Measurements from ENCODE around the gene ECEL1. TPM values are rescaled to one million over a fixed set of nuclear protein-coding genes. Genes with fewer than 3 reads are reported as not detected.
"Not testable (repeated sequence)": the region's sequence is repeated elsewhere in the genome, so short reads cannot be mapped to it uniquely, and the experiment has no call there.

The ECEL1 gene
- total and polyA plus RNA-seq, 2 donors (not counting 1 experiment from before 2014, with no cell fraction given), result 0.47 TPM; not detected in 1

DNA sequence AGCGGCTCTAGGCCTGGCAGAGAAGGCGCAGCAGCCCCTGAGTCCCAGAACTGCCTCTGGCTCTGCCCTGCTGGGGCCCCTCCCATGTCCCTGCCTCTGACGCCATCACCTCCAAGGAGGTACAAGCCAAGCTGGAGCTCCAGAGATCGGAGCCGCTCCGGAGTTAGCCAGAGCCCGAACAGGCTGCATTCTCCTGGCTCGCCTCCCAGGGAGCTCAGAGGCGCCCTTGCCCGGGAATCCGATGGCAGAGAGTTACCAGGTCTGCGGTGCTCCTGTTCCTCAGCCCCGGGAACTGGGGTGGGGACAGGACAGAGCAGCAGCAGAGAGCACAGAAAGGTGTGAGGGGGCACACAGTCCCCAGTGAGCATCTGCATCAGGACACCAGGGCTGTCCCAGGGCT is 44.6 kb downstream of the ECEL1 start:
- H3K27ac Mint-ChIP-seq; H3K79me2 ChIP-seq (ENCODE audit: control insufficient read depth, insufficient read depth, low read length); H3K9me3 ChIP-seq (ENCODE audit: control extremely low read depth in 1 of 3, control insufficient read depth in 2 of 3, insufficient read depth in 1 of 3, low read length in 2 of 3); H3K36me3 ChIP-seq (replicated peaks in 1 of 2; ENCODE audit: control extremely low read depth in 1 of 2, control insufficient read depth in 1 of 2, extremely low read depth in 1 of 2, insufficient read depth in 2 of 2, low read length in 1 of 2); ATAC-seq (ENCODE audit: low read depth); H3K4me1 Mint-ChIP-seq; H3K27me3 ChIP-seq (replicated peaks in 1 of 4; ENCODE audit: control extremely low read depth in 1 of 4, control insufficient read depth in 3 of 4, insufficient read depth in 4 of 4, low read length in 3 of 4); H3K4me3 Mint-ChIP-seq; H4K20me1 ChIP-seq (ENCODE audit: control insufficient read depth, insufficient read depth, low read length, poor library complexity, severe bottlenecking); H3K27me3 Mint-ChIP-seq; CTCF ChIA-PET; H3K27ac ChIP-seq (ENCODE audit: low read length in 2 of 2); intact Hi-C loops (cut with micrococcal nuclease); H3K9ac ChIP-seq (ENCODE audit: low read length); POLR2A ChIA-PET; H3K4me2 ChIP-seq (replicated peaks; ENCODE audit: low read depth, low read length, poor library complexity, severe bottlenecking); DNase-seq; H3K4me3 ChIP-seq (ENCODE audit: control extremely low read depth in 1 of 5, extremely low read depth in 1 of 5, insufficient read depth in 1 of 5, low read depth in 2 of 5, low read length in 4 of 5); H3K4me1 ChIP-seq (ENCODE audit: control insufficient read depth in 2 of 2, insufficient read depth in 2 of 2, low read length in 2 of 2); H2AFZ ChIP-seq (ENCODE audit: insufficient read depth, low read depth, low read length, poor library complexity, severe bottlenecking); H3K9me3 Mint-ChIP-seq (ENCODE audit: insufficient read depth): not testable (repeated sequence)
- WGBS (ENCODE audit: insufficient coverage), result 95% methylated on average over 3 of the region's 13 CpGs

DNA sequence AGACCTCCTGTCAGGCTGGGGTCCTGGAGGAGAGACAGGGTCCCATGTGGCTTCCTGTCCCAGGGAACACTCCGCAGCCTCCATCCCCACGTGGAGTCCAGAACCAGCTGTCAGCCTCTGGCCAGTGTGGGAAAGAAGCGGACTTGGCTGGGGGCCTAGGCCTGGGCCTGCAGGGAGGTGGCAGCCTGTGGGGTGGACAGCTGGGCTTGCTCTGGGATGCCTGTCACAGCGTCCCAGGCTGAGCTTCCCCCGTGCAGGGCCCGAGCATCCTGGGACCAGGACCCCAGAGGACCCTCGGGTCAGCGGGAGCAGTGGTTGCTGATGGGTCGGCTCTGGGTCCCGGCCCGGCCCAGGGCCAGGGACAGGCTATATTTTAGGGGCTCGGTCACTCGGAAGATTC is 45.2 kb downstream of the ECEL1 start:
- H3K9me3 Mint-ChIP-seq (ENCODE audit: insufficient read depth); H3K27me3 Mint-ChIP-seq; ATAC-seq (ENCODE audit: low read depth); H3K27ac ChIP-seq (ENCODE audit: low read length in 2 of 2); H2AFZ ChIP-seq (ENCODE audit: insufficient read depth, low read depth, low read length, poor library complexity, severe bottlenecking); H3K9ac ChIP-seq (ENCODE audit: low read length); H3K4me2 ChIP-seq (replicated peaks; ENCODE audit: low read depth, low read length, poor library complexity, severe bottlenecking); H3K27ac Mint-ChIP-seq; H3K79me2 ChIP-seq (ENCODE audit: control insufficient read depth, insufficient read depth, low read length); DNase-seq; intact Hi-C loops (cut with micrococcal nuclease); H3K4me1 Mint-ChIP-seq; H3K9me3 ChIP-seq (ENCODE audit: control extremely low read depth in 1 of 3, control insufficient read depth in 2 of 3, insufficient read depth in 1 of 3, low read length in 2 of 3); H3K27me3 ChIP-seq (replicated peaks in 1 of 4; ENCODE audit: control extremely low read depth in 1 of 4, control insufficient read depth in 3 of 4, insufficient read depth in 4 of 4, low read length in 3 of 4); H3K4me1 ChIP-seq (ENCODE audit: control insufficient read depth in 2 of 2, insufficient read depth in 2 of 2, low read length in 2 of 2); H3K4me3 ChIP-seq (ENCODE audit: control extremely low read depth in 1 of 5, extremely low read depth in 1 of 5, insufficient read depth in 1 of 5, low read depth in 2 of 5, low read length in 4 of 5); POLR2A ChIA-PET; H4K20me1 ChIP-seq (ENCODE audit: control insufficient read depth, insufficient read depth, low read length, poor library complexity, severe bottlenecking); H3K36me3 ChIP-seq (replicated peaks in 1 of 2; ENCODE audit: control extremely low read depth in 1 of 2, control insufficient read depth in 1 of 2, extremely low read depth in 1 of 2, insufficient read depth in 2 of 2, low read length in 1 of 2); H3K4me3 Mint-ChIP-seq: not testable (repeated sequence)
- CTCF ChIA-PET, result interaction anchor here (0.5 kb wide), 1 partner anchor 703 kb away, joined by 3 read pairs; no protein-coding TSS in a partner anchor
- 94% methylated on average over 11 of the region's 13 CpGs for WGBS (ENCODE audit: insufficient coverage)

DNA sequence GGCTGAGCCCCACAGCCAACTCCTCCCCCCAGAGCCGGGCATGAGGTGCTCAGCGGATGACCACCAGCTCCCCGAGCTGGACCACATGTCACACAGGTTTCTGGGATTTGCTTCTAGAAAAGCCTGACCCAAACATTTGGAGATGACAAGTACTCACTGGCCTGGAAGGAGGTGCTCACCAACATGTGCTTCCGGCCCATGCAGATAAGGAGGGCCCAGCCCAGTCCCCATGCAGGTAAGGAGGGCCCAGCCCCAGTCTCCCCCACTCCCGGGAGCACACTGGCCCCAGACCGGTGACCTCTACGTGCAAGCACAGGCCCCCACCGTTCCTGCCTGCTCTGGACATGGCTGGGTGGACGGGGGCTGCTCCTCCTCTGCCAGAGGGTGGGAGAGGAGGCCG is 45.7 kb downstream of the ECEL1 start:
- H3K4me1 ChIP-seq (ENCODE audit: control insufficient read depth in 2 of 2, insufficient read depth in 2 of 2, low read length in 2 of 2); H3K27ac ChIP-seq (ENCODE audit: low read length in 2 of 2); DNase-seq; H3K27me3 ChIP-seq (replicated peaks in 1 of 4; ENCODE audit: control extremely low read depth in 1 of 4, control insufficient read depth in 3 of 4, insufficient read depth in 4 of 4, low read length in 3 of 4); H3K79me2 ChIP-seq (ENCODE audit: control insufficient read depth, insufficient read depth, low read length); H4K20me1 ChIP-seq (ENCODE audit: control insufficient read depth, insufficient read depth, low read length, poor library complexity, severe bottlenecking); H3K4me1 Mint-ChIP-seq; H3K27me3 Mint-ChIP-seq; H3K9ac ChIP-seq (ENCODE audit: low read length); POLR2A ChIA-PET; H2AFZ ChIP-seq (ENCODE audit: insufficient read depth, low read depth, low read length, poor library complexity, severe bottlenecking); H3K9me3 Mint-ChIP-seq (ENCODE audit: insufficient read depth); H3K9me3 ChIP-seq (ENCODE audit: control extremely low read depth in 1 of 3, control insufficient read depth in 2 of 3, insufficient read depth in 1 of 3, low read length in 2 of 3); ATAC-seq (ENCODE audit: low read depth); H3K4me2 ChIP-seq (replicated peaks; ENCODE audit: low read depth, low read length, poor library complexity, severe bottlenecking); H3K4me3 ChIP-seq (ENCODE audit: control extremely low read depth in 1 of 5, extremely low read depth in 1 of 5, insufficient read depth in 1 of 5, low read depth in 2 of 5, low read length in 4 of 5); H3K36me3 ChIP-seq (replicated peaks in 1 of 2; ENCODE audit: control extremely low read depth in 1 of 2, control insufficient read depth in 1 of 2, extremely low read depth in 1 of 2, insufficient read depth in 2 of 2, low read length in 1 of 2); H3K4me3 Mint-ChIP-seq; intact Hi-C loops (cut with micrococcal nuclease); H3K27ac Mint-ChIP-seq: not testable (repeated sequence)
- 88% methylated on average over 4 of the region's 10 CpGs for WGBS (ENCODE audit: insufficient coverage)
- CTCF ChIA-PET, result interaction anchor here (0.5 to 1.5 kb wide), 4 partner anchors 23 to 703 kb away, joined by 3 to 8 read pairs (median 4); no protein-coding TSS in a partner anchor

All from B cell (primary cell).